Smooth muscle cell (in vitro differentiated cells): ENCODE measurements around the gene NHS. TPM values are rescaled to one million over a fixed set of nuclear protein-coding genes. Genes with fewer than 3 reads are reported as not detected.

Source experiments
- DNase-seq: peaks from one replicate; lab custom pipeline; 2025; ENCODE audit not compliant: unreplicated experiment; lab: John Stamatoyannopoulos, UW
- H2AFZ ChIP-seq: fragments of 200-600 bp; sonication (generic); 2 replicates; pipeline ENCODE4 v1.6.0; 2016; ENCODE audit warnings: antibody characterized with exemption, low read depth, mild to moderate bottlenecking
- H3F3A ChIP-seq: fragments of 200-600 bp; sonication (generic); 2 replicates; pipeline ENCODE4 v1.6.0; 2017; ENCODE audit warnings: antibody characterized with exemption, low read depth
- H3K27ac ChIP-seq: fragments of 200-600 bp; sonication (generic); 2 replicates; pipeline ENCODE4 v1.5.1; 2016; ENCODE audit warnings: low read depth, mild to moderate bottlenecking
- H3K27me3 ChIP-seq: fragments of 200-600 bp; sonication (generic); 2 replicates; pipeline ENCODE4 v1.6.1; 2016; ENCODE audit warnings: low read depth, mild to moderate bottlenecking
- H3K36me3 ChIP-seq: fragments of 200-600 bp; sonication (generic); 2 replicates; pipeline ENCODE4 v1.5.1; 2016; ENCODE audit warnings: low read depth
- H3K4me1 ChIP-seq: fragments of 200-600 bp; sonication (generic); 2 replicates; pipeline ENCODE4 v1.5.1; 2016; ENCODE audit warnings: low read depth
- H3K4me2 ChIP-seq: fragments of 200-600 bp; sonication (generic); 2 replicates; pipeline ENCODE4 v1.6.0; 2016; ENCODE audit warnings: mild to moderate bottlenecking
- H3K4me3 ChIP-seq: fragments of 200-600 bp; sonication (generic); 2 replicates; pipeline ENCODE4 v1.5.1; 2016; ENCODE audit warnings: mild to moderate bottlenecking
- H3K79me2 ChIP-seq: fragments of 200-600 bp; sonication (generic); 2 replicates; pipeline ENCODE4 v1.6.0; 2016; ENCODE audit warnings: low read depth, mild to moderate bottlenecking
- H3K9ac ChIP-seq: fragments of 200-600 bp; sonication (generic); 2 replicates; pipeline ENCODE4 v1.6.0; 2016; ENCODE audit warnings: low read depth
- H3K9me3 ChIP-seq: fragments of 200-600 bp; sonication (generic); replicated peaks from 2 replicates; pipeline ENCODE4 v1.5.1; 2016; ENCODE audit warnings: low read depth
- H4K20me1 ChIP-seq: fragments of 200-600 bp; sonication (generic); 2 replicates; pipeline ENCODE4 v1.6.0; 2016; ENCODE audit warnings: low read depth
- WGBS: methylation state at CpG from one replicate; pipeline ENCODE4 v1.1.7; 2016; ENCODE audit warnings: low lambda C conversion rate; 5-methylcytosine and 5-hydroxymethylcytosine counted together
- polyA plus RNA-seq: library from polyadenylated mRNA; unstranded; fragments of >200 nt; fragmentation: Nextera tagmentation; extraction: Ambion mirVana; gene quantifications from 2 replicates; pipeline ENCODE4 v1.2.1, GENCODE V29; 2016
- total RNA-seq: library from RNA; depleted of rRNA; stranded (reverse); fragments of >200 nt; gene quantifications from 2 replicates; pipeline ENCODE4 v1.2.3, GENCODE V29; 2014
- TF ChIP-seq, protein P1 (sequence below): fragments of 200-600 bp; sonication (generic); IDR thresholded peaks from 2 replicates; pipeline ENCODE4 v1.5.1; 2017; ENCODE audit warnings: borderline replicate concordance, mild to moderate bottlenecking, antibody characterized with exemption; ENCODE audit not compliant: insufficient read depth, poor library complexity, severe bottlenecking

The NHS gene
- total RNA-seq (9.6 and 12.9 TPM in 2 replicates), polyA plus RNA-seq (2.6 and 3.2 TPM in 2 replicates)

GRCh38 chrX:17374619-17375366 lies at the start of gene NHS:
Gene NHS (plus strand): TSS chrX:17375200. CDS start chrX:17375758, 558 bp downstream.
- no peaks in the 10 kb centered on the region for H3F3A ChIP-seq
- no peaks in the 10 kb centered on the region for H3K36me3 ChIP-seq
- H3K79me2 ChIP-seq: peaks cover 8% of the 10 kb centered on the region
- no peaks in the 10 kb centered on the region for H3K4me1 ChIP-seq
- no peak within 1 kb of the TSS for H3K27ac ChIP-seq
- no peak within 1 kb of the TSS for H3K9ac ChIP-seq
- peaks cover 3% of the 10 kb centered on the region for H4K20me1 ChIP-seq
- H3K4me2 ChIP-seq: peak within 1 kb of the TSS; percentile 87
- peak within 1 kb of the TSS; percentile 62 for H3K4me3 ChIP-seq
- H2AFZ ChIP-seq: peak within 1 kb of the TSS; percentile 79
- DNase-seq: peak; percentile 32
- no peaks in the 10 kb centered on the region for H3K27me3 ChIP-seq
- H3K9me3 ChIP-seq: no peaks in the 10 kb centered on the region
- WGBS: 56% methylated on average over 29 of the region's 52 CpGs
- TF ChIP-seq, protein P1, sequence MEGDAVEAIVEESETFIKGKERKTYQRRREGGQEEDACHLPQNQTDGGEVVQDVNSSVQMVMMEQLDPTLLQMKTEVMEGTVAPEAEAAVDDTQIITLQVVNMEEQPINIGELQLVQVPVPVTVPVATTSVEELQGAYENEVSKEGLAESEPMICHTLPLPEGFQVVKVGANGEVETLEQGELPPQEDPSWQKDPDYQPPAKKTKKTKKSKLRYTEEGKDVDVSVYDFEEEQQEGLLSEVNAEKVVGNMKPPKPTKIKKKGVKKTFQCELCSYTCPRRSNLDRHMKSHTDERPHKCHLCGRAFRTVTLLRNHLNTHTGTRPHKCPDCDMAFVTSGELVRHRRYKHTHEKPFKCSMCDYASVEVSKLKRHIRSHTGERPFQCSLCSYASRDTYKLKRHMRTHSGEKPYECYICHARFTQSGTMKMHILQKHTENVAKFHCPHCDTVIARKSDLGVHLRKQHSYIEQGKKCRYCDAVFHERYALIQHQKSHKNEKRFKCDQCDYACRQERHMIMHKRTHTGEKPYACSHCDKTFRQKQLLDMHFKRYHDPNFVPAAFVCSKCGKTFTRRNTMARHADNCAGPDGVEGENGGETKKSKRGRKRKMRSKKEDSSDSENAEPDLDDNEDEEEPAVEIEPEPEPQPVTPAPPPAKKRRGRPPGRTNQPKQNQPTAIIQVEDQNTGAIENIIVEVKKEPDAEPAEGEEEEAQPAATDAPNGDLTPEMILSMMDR: peak; percentile 47

- WGBS: 71% methylated on average over 2 of the region's 2 CpGs
- no peaks in the 10 kb centered on the region for H3K79me2 ChIP-seq
- H3K4me3 ChIP-seq: no peak overlapping the region
- DNase-seq: no peak
- no peak overlapping the region for H3K27ac ChIP-seq
- H3K4me2 ChIP-seq: no peak overlapping the region
- H4K20me1 ChIP-seq: no peaks in the 10 kb centered on the region
- no peaks in the 10 kb centered on the region for H3K36me3 ChIP-seq
- no peak overlapping the region for H3K9ac ChIP-seq
- H3K4me1 ChIP-seq: no peaks in the 10 kb centered on the region
- no peaks in the 10 kb centered on the region for H3K27me3 ChIP-seq
- TF ChIP-seq, protein P1: no peak
- no peak overlapping the region for H2AFZ ChIP-seq
- no peaks in the 10 kb centered on the region for H3K9me3 ChIP-seq
- H3F3A ChIP-seq: no peaks in the 10 kb centered on the region
Measured at GRCh38 chrX:17328837-17329236, 46.2 kb upstream of the NHS start.

GRCh38 chrX:17336377-17336776 lies 38.6 kb upstream of the NHS start:
- Histone ChIP-seq H3F3A (no peaks in the 10 kb centered on the region), H3K27me3 (no peaks in the 10 kb centered on the region), H3K27ac (no peak overlapping the region), H3K4me1 (no peaks in the 10 kb centered on the region), H3K4me2 (no peak overlapping the region), H4K20me1 (no peaks in the 10 kb centered on the region), H3K4me3 (no peak overlapping the region), H3K79me2 (no peaks in the 10 kb centered on the region), H3K9ac (no peak overlapping the region), H3K9me3 (no peaks in the 10 kb centered on the region), H3K36me3 (no peaks in the 10 kb centered on the region), H2AFZ (no peak overlapping the region)
- DNase-seq: no peak
- TF ChIP-seq, protein P1: no peak

DNA sequence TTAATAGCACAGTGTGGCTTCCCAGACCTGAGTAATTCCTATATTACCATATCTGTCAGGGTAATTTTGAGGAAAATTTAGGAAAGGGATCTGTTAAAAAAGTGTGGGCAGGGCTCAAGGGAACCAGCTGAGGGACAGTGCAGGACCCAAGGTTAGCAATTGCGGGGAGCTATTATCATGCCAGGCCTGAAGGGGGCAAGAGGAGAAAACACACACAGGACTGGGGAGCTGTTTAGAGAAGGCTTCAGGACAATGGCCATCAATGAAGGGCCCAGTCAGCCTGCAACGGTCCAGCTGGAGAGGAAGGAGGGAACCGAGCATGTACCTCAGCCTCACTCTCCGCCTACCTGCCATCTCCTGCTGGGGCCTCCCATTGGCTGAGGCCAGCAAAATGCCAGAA lies 19.0 kb upstream of the NHS start:
- TF ChIP-seq, protein P1: no peak
- H4K20me1 ChIP-seq: no peaks in the 10 kb centered on the region
- H3K9ac ChIP-seq: no peak overlapping the region
- H3K4me1 ChIP-seq: no peaks in the 10 kb centered on the region
- H3K27me3 ChIP-seq: no peaks in the 10 kb centered on the region
- no peaks in the 10 kb centered on the region for H3K9me3 ChIP-seq
- no peak for DNase-seq
- WGBS: 82% methylated on average over 4 of the region's 4 CpGs
- H3K4me3 ChIP-seq: no peak overlapping the region
- H3K79me2 ChIP-seq: no peaks in the 10 kb centered on the region
- no peak overlapping the region for H2AFZ ChIP-seq
- H3K4me2 ChIP-seq: no peak overlapping the region
- H3F3A ChIP-seq: no peaks in the 10 kb centered on the region
- H3K27ac ChIP-seq: no peak overlapping the region
- no peaks in the 10 kb centered on the region for H3K36me3 ChIP-seq
